Epithelial cell of prostate (primary cell): Measurements from ENCODE around the gene ANKS1B.

ENCODE experiments used
- DNase-seq: peaks from one replicate; pipeline ENCODE4 v3.0.0-alpha.2; 2011; ENCODE audit warnings: low read depth, low spot score
- H3K27ac ChIP-seq: fragments of 450-650 bp; 2 replicates; pipeline ENCODE4 v1.5.1; 2017; ENCODE audit warnings: mild to moderate bottlenecking

Gene ANKS1B

GRCh38 chr12:99119943-99120342, 864.8 kb downstream of the ANKS1B start:
- DNase-seq = no peak
- H3K27ac ChIP-seq = no peak overlapping the region

GRCh38 chr12:99119449-99119848, 865.3 kb downstream of the ANKS1B start:
- no peak for DNase-seq
- no peak overlapping the region for H3K27ac ChIP-seq

- no peak for DNase-seq
- H3K27ac ChIP-seq = no peak overlapping the region
These were observed 873.1 kb downstream of the ANKS1B start for GRCh38 chr12:99111600-99111999.

GRCh38 chr12:99110868-99111267, 873.9 kb downstream of the ANKS1B start:
- H3K27ac ChIP-seq = no peak overlapping the region
- DNase-seq = no peak

- no peak overlapping the region for H3K27ac ChIP-seq
- no peak for DNase-seq
These were observed 874.5 kb downstream of the ANKS1B start for GRCh38 chr12:99110212-99110611.

GRCh38 chr12:99108924-99109323, 875.8 kb downstream of the ANKS1B start:
- DNase-seq = no peak
- H3K27ac ChIP-seq = no peak overlapping the region

GRCh38 chr12:99099786-99100185, 885.0 kb downstream of the ANKS1B start:
- H3K27ac ChIP-seq = no peak overlapping the region
- no peak for DNase-seq

- H3K27ac ChIP-seq = no peak overlapping the region
- no peak for DNase-seq
These were observed 887.6 kb downstream of the ANKS1B start for GRCh38 chr12:99097171-99097570.

GRCh38 chr12:99093166-99093565, 891.6 kb downstream of the ANKS1B start:
- H3K27ac ChIP-seq = no peak overlapping the region
- DNase-seq = no peak

- no peak for DNase-seq
- H3K27ac ChIP-seq = no peak overlapping the region
These were observed 892.5 kb downstream of the ANKS1B start for GRCh38 chr12:99092100-99092851.

- no peak overlapping the region for H3K27ac ChIP-seq
- DNase-seq = peak; percentile 5
These were observed 897.5 kb downstream of the ANKS1B start for GRCh38 chr12:99087278-99087677.

GRCh38 chr12:99079811-99080210, 904.9 kb downstream of the ANKS1B start:
- DNase-seq = no peak
- no peak overlapping the region for H3K27ac ChIP-seq

- DNase-seq = no peak
These were observed 915.6 kb downstream of the ANKS1B start for GRCh38 chr12:99068993-99069747.

GRCh38 chr12:99067171-99067785, 917.5 kb downstream of the ANKS1B start:
- DNase-seq = no peak
- H3K27ac ChIP-seq = no peak overlapping the region

More at GRCh38 chr12:99068993-99069747, 915.6 kb downstream of the ANKS1B start:
- no peak overlapping the region for H3K27ac ChIP-seq

GRCh38 chr12:99066726-99067125, 918.0 kb downstream of the ANKS1B start:
- DNase-seq = no peak
- H3K27ac ChIP-seq = no peak overlapping the region

GRCh38 chr12:99063182-99063581, 921.6 kb downstream of the ANKS1B start:
- H3K27ac ChIP-seq = no peak overlapping the region
- no peak for DNase-seq

- no peak overlapping the region for H3K27ac ChIP-seq
These were observed 924.8 kb downstream of the ANKS1B start for GRCh38 chr12:99059824-99060511.

GRCh38 chr12:99057670-99058069, 927.1 kb downstream of the ANKS1B start:
- no peak overlapping the region for H3K27ac ChIP-seq
- DNase-seq = no peak

More at GRCh38 chr12:99059824-99060511, 924.8 kb downstream of the ANKS1B start:
- no peak for DNase-seq

GRCh38 chr12:99056186-99056585, 928.5 kb downstream of the ANKS1B start:
- H3K27ac ChIP-seq = no peak overlapping the region

GRCh38 chr12:99055299-99055698, 929.4 kb downstream of the ANKS1B start:
- no peak for DNase-seq
- H3K27ac ChIP-seq = no peak overlapping the region

More at GRCh38 chr12:99056186-99056585, 928.5 kb downstream of the ANKS1B start:
- no peak for DNase-seq
